Measurements from ENCODE around the gene PLCB1. TPM values are rescaled to one million over a fixed set of nuclear protein-coding genes. Genes with fewer than 3 reads are reported as not detected.

The PLCB1 gene
- total RNA-seq, 1 donor from 2014 or later, result 37.4 TPM

DNA sequence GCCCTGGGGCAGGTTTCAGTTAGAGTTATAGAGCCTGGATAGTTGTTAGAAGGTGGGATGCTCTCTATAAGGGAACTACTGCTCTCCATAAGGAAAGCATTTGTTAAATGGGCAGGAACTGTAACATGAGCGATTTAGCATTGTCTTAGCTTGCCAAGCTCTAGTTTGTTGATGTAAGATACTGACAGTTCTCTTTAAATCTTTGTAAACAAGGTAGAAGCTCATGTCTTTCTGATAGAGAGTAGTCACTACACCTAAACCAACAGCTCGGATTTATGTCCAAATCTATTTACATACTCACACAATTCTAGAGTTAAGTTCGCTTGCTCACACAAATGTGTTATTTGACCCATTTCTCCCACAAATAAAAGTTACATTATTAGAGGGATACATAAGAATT is 87.3 kb downstream of the PLCB1 start:
- Mint-ChIP-seq H3K27ac (ENCODE audit: unreplicated experiment) (no peak overlapping the region), H3K4me1 (ENCODE audit: low read depth, unreplicated experiment) (peaks cover 5% of the 10 kb centered on the region), H3K27me3 (ENCODE audit: unreplicated experiment) (no peaks in the 10 kb centered on the region), H3K36me3 (ENCODE audit: unreplicated experiment) (no peaks in the 10 kb centered on the region), H3K4me3 (ENCODE audit: unreplicated experiment) (no peak overlapping the region), H3K9me3 (ENCODE audit: unreplicated experiment) (peaks cover 1% of the 10 kb centered on the region)
- TF ChIP-seq, protein P1, sequence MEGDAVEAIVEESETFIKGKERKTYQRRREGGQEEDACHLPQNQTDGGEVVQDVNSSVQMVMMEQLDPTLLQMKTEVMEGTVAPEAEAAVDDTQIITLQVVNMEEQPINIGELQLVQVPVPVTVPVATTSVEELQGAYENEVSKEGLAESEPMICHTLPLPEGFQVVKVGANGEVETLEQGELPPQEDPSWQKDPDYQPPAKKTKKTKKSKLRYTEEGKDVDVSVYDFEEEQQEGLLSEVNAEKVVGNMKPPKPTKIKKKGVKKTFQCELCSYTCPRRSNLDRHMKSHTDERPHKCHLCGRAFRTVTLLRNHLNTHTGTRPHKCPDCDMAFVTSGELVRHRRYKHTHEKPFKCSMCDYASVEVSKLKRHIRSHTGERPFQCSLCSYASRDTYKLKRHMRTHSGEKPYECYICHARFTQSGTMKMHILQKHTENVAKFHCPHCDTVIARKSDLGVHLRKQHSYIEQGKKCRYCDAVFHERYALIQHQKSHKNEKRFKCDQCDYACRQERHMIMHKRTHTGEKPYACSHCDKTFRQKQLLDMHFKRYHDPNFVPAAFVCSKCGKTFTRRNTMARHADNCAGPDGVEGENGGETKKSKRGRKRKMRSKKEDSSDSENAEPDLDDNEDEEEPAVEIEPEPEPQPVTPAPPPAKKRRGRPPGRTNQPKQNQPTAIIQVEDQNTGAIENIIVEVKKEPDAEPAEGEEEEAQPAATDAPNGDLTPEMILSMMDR (IDR thresholded peaks at IDR 0.05; ENCODE audit: partially characterized antibody, unreplicated experiment), result no peak
- DNase-seq, result no peak

DNA sequence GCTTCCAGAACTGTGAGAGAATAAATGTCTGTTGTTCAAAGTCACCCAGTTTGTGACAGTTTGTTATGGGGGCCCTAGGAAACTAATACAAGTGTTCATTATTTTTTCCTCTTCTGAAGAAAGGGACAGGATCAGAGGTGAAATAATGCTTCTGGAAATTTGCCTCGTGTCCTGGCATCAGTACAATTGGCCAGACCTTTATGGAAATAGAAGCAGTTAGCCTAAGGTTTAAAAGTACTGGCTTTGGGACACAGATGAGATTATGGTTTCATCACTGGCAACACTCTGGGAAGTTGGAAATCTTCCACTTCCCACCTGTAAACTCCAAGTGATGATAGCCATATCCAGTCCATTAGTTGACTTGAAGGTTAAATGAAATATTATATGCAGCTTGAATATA is 88.7 kb downstream of the PLCB1 start:
- H3K27me3 Mint-ChIP-seq (ENCODE audit: unreplicated experiment), result no peaks in the 10 kb centered on the region
- no peaks in the 10 kb centered on the region for H3K4me1 Mint-ChIP-seq (ENCODE audit: low read depth, unreplicated experiment)
- H3K27ac Mint-ChIP-seq (ENCODE audit: unreplicated experiment), result no peak overlapping the region
- TF ChIP-seq, protein P1 (IDR thresholded peaks at IDR 0.05; ENCODE audit: partially characterized antibody, unreplicated experiment), result no peak
- DNase-seq, result no peak
- no peak overlapping the region for H3K4me3 Mint-ChIP-seq (ENCODE audit: unreplicated experiment)
- H3K36me3 Mint-ChIP-seq (ENCODE audit: unreplicated experiment), result no peaks in the 10 kb centered on the region
- H3K9me3 Mint-ChIP-seq (ENCODE audit: unreplicated experiment), result no peaks in the 10 kb centered on the region

DNA sequence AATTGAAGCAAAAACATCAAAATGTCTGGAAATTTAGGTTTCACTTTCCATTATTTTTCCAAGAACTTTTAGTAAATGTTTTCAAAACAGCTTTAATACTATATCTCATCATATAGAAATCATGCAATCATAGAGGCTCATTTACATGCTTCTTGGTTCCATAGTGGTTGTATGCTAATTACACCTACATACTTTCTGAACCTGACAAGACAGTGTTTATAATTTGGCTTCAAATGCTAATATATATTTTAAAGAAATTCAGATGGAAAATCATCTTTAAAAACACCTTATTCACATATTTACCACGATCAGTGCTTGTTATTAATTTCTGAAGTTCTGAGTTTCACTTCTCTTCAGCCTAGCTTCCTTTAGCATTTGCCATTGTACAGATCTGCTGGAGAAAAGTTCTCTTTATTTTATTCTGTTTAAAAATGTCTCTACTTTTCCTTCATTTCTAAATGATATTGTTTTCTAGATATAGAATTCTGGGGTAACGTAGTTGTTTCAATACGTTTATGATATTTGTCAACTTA is 89.9 kb downstream of the PLCB1 start:
- Mint-ChIP-seq H3K27me3 (ENCODE audit: unreplicated experiment) (no peaks in the 10 kb centered on the region), H3K4me1 (ENCODE audit: low read depth, unreplicated experiment) (no peaks in the 10 kb centered on the region), H3K27ac (ENCODE audit: unreplicated experiment) (no peak overlapping the region), H3K36me3 (ENCODE audit: unreplicated experiment) (no peaks in the 10 kb centered on the region), H3K4me3 (ENCODE audit: unreplicated experiment) (no peak overlapping the region), H3K9me3 (ENCODE audit: unreplicated experiment) (no peaks in the 10 kb centered on the region)
- no peak for DNase-seq
- TF ChIP-seq, protein P1 (IDR thresholded peaks at IDR 0.05; ENCODE audit: partially characterized antibody, unreplicated experiment), result no peak

DNA sequence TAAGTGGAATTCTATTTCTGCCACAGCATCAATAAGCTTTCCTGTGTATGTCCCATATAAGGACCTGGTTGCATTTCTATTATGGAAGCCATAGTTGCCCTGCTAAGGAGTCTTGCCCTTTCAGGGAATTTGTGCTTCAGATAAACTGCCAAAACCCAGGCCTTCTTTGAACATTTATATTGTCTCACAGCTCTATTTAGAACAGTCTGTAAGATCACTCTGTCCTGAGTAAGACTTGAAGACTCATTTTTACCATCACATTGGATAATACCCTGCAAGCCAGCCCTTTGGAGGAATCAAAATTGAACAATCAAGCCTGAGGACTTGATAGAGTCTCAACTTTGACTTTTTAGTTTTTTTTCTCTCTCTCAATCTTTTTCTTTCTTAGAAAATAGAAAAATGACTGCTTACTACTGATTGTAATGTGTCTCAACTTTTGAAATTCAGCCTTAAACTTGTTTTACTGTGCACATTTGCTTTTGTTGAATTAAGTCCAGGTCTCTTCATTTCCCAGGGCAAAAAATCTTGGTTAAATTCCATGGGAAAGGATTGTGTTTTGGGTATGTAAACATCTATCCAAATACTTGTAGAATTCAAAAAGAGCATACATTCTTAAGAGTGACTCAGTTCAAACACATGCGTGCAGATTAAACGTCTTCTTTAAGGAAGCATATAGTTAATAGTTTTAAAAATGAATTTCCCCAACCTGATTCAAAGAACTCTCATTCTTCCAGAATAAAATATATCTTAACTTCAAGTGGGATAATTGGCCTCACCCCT is 91.2 kb downstream of the PLCB1 start:
- TF ChIP-seq, protein P1 (IDR thresholded peaks at IDR 0.05; ENCODE audit: partially characterized antibody, unreplicated experiment), result no peak
- DNase-seq, result no peak
- Mint-ChIP-seq H3K27ac (ENCODE audit: unreplicated experiment) (no peak overlapping the region), H3K9me3 (ENCODE audit: unreplicated experiment) (no peaks in the 10 kb centered on the region), H3K27me3 (ENCODE audit: unreplicated experiment) (peaks cover 2% of the 10 kb centered on the region), H3K4me3 (ENCODE audit: unreplicated experiment) (no peak overlapping the region), H3K36me3 (ENCODE audit: unreplicated experiment) (no peaks in the 10 kb centered on the region), H3K4me1 (ENCODE audit: low read depth, unreplicated experiment) (no peaks in the 10 kb centered on the region)

DNA sequence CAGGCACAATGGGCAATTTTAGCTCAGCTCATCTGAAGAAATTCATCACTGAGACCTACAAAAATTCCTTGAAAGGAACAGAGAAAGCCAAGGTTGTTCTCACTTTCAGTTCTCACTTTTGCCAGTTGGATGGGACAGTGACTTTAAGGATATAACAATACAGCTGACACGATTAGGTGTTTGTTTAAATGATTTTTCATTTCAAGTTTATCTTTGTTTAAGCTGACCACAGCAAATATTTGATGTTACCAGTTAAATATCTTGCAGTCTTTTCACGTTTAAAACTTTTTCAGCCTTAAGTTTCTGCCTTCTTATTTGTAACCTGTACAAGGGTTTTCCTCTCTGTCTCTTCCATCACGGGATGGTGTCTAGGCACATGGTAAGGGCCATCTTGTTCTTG is 93.6 kb downstream of the PLCB1 start:
- H3K36me3 Mint-ChIP-seq (ENCODE audit: unreplicated experiment), result no peaks in the 10 kb centered on the region
- no peaks in the 10 kb centered on the region for H3K9me3 Mint-ChIP-seq (ENCODE audit: unreplicated experiment)
- no peak overlapping the region for H3K4me3 Mint-ChIP-seq (ENCODE audit: unreplicated experiment)
- H3K27me3 Mint-ChIP-seq (ENCODE audit: unreplicated experiment), result peaks cover 2% of the 10 kb centered on the region
- TF ChIP-seq, protein P1 (IDR thresholded peaks at IDR 0.05; ENCODE audit: partially characterized antibody, unreplicated experiment), result no peak
- no peak overlapping the region for H3K27ac Mint-ChIP-seq (ENCODE audit: unreplicated experiment)
- no peaks in the 10 kb centered on the region for H3K4me1 Mint-ChIP-seq (ENCODE audit: low read depth, unreplicated experiment)
- DNase-seq, result no peak
